Smooth muscle cell (in vitro differentiated cells): ENCODE measurements around the gene SBNO1. TPM values are rescaled to one million over a fixed set of nuclear protein-coding genes. Genes with fewer than 3 reads are reported as not detected.

Experiments used
- DNase-seq: peaks from one replicate; lab custom pipeline; 2025; ENCODE audit not compliant: unreplicated experiment; lab: John Stamatoyannopoulos, UW
- H2AFZ ChIP-seq: fragments of 200-600 bp; sonication (generic); 2 replicates; pipeline ENCODE4 v1.6.0; 2016; ENCODE audit warnings: antibody characterized with exemption, low read depth, mild to moderate bottlenecking
- H3F3A ChIP-seq: fragments of 200-600 bp; sonication (generic); 2 replicates; pipeline ENCODE4 v1.6.0; 2017; ENCODE audit warnings: antibody characterized with exemption, low read depth
- H3K27ac ChIP-seq: fragments of 200-600 bp; sonication (generic); 2 replicates; pipeline ENCODE4 v1.5.1; 2016; ENCODE audit warnings: low read depth, mild to moderate bottlenecking
- H3K27me3 ChIP-seq: fragments of 200-600 bp; sonication (generic); 2 replicates; pipeline ENCODE4 v1.6.1; 2016; ENCODE audit warnings: low read depth, mild to moderate bottlenecking
- H3K36me3 ChIP-seq: fragments of 200-600 bp; sonication (generic); 2 replicates; pipeline ENCODE4 v1.5.1; 2016; ENCODE audit warnings: low read depth
- H3K4me1 ChIP-seq: fragments of 200-600 bp; sonication (generic); 2 replicates; pipeline ENCODE4 v1.5.1; 2016; ENCODE audit warnings: low read depth
- H3K4me2 ChIP-seq: fragments of 200-600 bp; sonication (generic); 2 replicates; pipeline ENCODE4 v1.6.0; 2016; ENCODE audit warnings: mild to moderate bottlenecking
- H3K4me3 ChIP-seq: fragments of 200-600 bp; sonication (generic); 2 replicates; pipeline ENCODE4 v1.5.1; 2016; ENCODE audit warnings: mild to moderate bottlenecking
- H3K79me2 ChIP-seq: fragments of 200-600 bp; sonication (generic); 2 replicates; pipeline ENCODE4 v1.6.0; 2016; ENCODE audit warnings: low read depth, mild to moderate bottlenecking
- H3K9ac ChIP-seq: fragments of 200-600 bp; sonication (generic); 2 replicates; pipeline ENCODE4 v1.6.0; 2016; ENCODE audit warnings: low read depth
- H3K9me3 ChIP-seq: fragments of 200-600 bp; sonication (generic); replicated peaks from 2 replicates; pipeline ENCODE4 v1.5.1; 2016; ENCODE audit warnings: low read depth
- H4K20me1 ChIP-seq: fragments of 200-600 bp; sonication (generic); 2 replicates; pipeline ENCODE4 v1.6.0; 2016; ENCODE audit warnings: low read depth
- WGBS: methylation state at CpG from one replicate; pipeline ENCODE4 v1.1.7; 2016; ENCODE audit warnings: low lambda C conversion rate; 5-methylcytosine and 5-hydroxymethylcytosine counted together
- polyA plus RNA-seq: library from polyadenylated mRNA; unstranded; fragments of >200 nt; fragmentation: Nextera tagmentation; extraction: Ambion mirVana; gene quantifications from 2 replicates; pipeline ENCODE4 v1.2.1, GENCODE V29; 2016
- total RNA-seq: library from RNA; depleted of rRNA; stranded (reverse); fragments of >200 nt; gene quantifications from 2 replicates; pipeline ENCODE4 v1.2.3, GENCODE V29; 2014
- TF ChIP-seq, protein P1 (sequence below): fragments of 200-600 bp; sonication (generic); IDR thresholded peaks from 2 replicates; pipeline ENCODE4 v1.5.1; 2017; ENCODE audit warnings: borderline replicate concordance, mild to moderate bottlenecking, antibody characterized with exemption; ENCODE audit not compliant: insufficient read depth, poor library complexity, severe bottlenecking

SBNO1 gene
- total and polyA plus RNA-seq, 2 experiments from 2014 or later: 14.6 to 24.5 TPM

DNA sequence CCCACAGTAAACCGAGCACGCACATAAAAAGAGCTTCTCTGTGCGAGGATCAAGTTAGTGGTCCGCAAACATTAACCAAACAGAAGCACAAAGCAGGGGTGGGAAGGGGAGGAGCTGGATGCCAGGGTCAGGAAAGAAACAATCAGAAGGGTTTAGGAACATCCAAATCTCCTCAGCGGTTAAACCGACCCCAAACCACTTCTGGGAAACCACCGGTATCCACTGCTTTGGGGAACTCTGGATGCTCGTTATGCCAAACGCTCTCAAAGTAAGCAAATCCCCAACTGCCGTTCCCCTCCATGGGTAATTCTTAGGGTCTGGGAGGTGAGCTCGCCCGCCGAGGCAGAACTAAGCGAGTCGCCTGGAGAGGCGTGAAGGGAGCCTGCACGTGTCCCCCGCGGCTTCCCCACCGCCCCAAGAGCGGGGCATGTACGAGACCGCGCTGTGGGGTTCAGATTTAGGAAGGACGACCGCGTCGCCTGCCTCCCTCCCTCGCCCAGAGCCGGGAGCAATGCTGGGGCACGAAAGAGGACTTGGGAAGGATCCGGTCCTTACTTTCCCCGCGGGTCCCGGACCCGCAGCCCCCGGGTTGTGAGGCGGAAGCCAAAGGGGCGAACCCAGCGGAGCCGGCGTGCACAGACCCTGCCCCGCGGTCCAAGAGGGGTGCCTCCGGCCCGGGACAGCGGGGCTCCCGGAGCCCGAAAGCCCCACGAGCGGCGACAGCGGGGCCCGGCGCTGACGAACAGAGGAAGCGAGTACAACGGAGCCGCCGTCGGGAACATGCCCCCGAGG is 711 bp downstream of the SBNO1 start:
- Histone ChIP-seq H3K4me3 (peak overlapping the region; percentile 99), H3F3A (peaks cover 8% of the 10 kb centered on the region), H3K27me3 (no peaks in the 10 kb centered on the region), H2AFZ (peak overlapping the region; percentile 77), H4K20me1 (peaks cover 56% of the 10 kb centered on the region), H3K36me3 (no peaks in the 10 kb centered on the region), H3K9me3 (no peaks in the 10 kb centered on the region), H3K4me2 (peak overlapping the region; percentile 99), H3K79me2 (peaks cover 57% of the 10 kb centered on the region), H3K4me1 (peaks cover 15% of the 10 kb centered on the region), H3K9ac (peak overlapping the region; percentile 94), H3K27ac (peak overlapping the region; percentile 87)
- DNase-seq: peak; percentile 26
- TF ChIP-seq, protein P1, sequence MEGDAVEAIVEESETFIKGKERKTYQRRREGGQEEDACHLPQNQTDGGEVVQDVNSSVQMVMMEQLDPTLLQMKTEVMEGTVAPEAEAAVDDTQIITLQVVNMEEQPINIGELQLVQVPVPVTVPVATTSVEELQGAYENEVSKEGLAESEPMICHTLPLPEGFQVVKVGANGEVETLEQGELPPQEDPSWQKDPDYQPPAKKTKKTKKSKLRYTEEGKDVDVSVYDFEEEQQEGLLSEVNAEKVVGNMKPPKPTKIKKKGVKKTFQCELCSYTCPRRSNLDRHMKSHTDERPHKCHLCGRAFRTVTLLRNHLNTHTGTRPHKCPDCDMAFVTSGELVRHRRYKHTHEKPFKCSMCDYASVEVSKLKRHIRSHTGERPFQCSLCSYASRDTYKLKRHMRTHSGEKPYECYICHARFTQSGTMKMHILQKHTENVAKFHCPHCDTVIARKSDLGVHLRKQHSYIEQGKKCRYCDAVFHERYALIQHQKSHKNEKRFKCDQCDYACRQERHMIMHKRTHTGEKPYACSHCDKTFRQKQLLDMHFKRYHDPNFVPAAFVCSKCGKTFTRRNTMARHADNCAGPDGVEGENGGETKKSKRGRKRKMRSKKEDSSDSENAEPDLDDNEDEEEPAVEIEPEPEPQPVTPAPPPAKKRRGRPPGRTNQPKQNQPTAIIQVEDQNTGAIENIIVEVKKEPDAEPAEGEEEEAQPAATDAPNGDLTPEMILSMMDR: no peak
- WGBS: 1% methylated on average over 62 of the region's 62 CpGs

DNA sequence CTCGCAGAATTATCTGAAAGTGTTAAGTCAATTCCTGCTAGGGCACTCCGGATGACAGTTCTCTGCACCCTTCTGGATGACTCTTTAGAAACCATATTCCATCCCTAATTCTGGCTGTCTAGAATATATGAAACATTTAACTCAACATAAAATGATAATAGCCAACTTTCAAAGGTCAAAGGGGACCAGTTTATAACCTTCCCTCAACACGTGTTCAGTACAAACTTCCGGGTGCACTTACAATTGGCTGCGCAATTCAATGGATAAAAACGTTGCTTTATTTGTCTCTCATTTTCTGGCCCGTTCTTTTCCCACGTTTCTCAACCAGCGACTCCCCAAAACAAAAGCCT is 1.3 kb downstream of the SBNO1 start:
- H3K36me3 ChIP-seq: no peaks in the 10 kb centered on the region
- H3K9ac ChIP-seq: peak overlapping the region; percentile 94
- no peaks in the 10 kb centered on the region for H3K9me3 ChIP-seq
- H3K4me3 ChIP-seq: peak overlapping the region; percentile 99
- H3K79me2 ChIP-seq: peaks cover 62% of the 10 kb centered on the region
- peaks cover 15% of the 10 kb centered on the region for H3K4me1 ChIP-seq
- peaks cover 8% of the 10 kb centered on the region for H3F3A ChIP-seq
- H3K27me3 ChIP-seq: no peaks in the 10 kb centered on the region
- H3K27ac ChIP-seq: peak overlapping the region; percentile 87
- H4K20me1 ChIP-seq: peaks cover 62% of the 10 kb centered on the region
- peak overlapping the region; percentile 99 for H3K4me2 ChIP-seq
- no peak for DNase-seq
- 11% methylated on average over 9 of the region's 9 CpGs for WGBS
- H2AFZ ChIP-seq: no peak overlapping the region
- TF ChIP-seq, protein P1: no peak

- Histone ChIP-seq H3K4me3 (no peak overlapping the region), H3K27ac (no peak overlapping the region), H4K20me1 (peaks cover 100% of the 10 kb centered on the region), H3K79me2 (peaks cover 99% of the 10 kb centered on the region), H3K9me3 (no peaks in the 10 kb centered on the region), H3K4me1 (peaks cover 4% of the 10 kb centered on the region), H3F3A (peaks cover under 1% of the 10 kb centered on the region), H3K27me3 (no peaks in the 10 kb centered on the region), H3K36me3 (no peaks in the 10 kb centered on the region), H3K4me2 (no peak overlapping the region), H3K9ac (no peak overlapping the region), H2AFZ (no peak overlapping the region)
- no peak for DNase-seq
- TF ChIP-seq, protein P1: no peak
- 95% methylated on average over 1 of the region's 1 CpG for WGBS
Observed at GRCh38 chr12:123358035-123358434, 6.6 kb downstream of the SBNO1 start.
